Measurements from ENCODE around the gene CSPG4.

CSPG4 gene

DNA sequence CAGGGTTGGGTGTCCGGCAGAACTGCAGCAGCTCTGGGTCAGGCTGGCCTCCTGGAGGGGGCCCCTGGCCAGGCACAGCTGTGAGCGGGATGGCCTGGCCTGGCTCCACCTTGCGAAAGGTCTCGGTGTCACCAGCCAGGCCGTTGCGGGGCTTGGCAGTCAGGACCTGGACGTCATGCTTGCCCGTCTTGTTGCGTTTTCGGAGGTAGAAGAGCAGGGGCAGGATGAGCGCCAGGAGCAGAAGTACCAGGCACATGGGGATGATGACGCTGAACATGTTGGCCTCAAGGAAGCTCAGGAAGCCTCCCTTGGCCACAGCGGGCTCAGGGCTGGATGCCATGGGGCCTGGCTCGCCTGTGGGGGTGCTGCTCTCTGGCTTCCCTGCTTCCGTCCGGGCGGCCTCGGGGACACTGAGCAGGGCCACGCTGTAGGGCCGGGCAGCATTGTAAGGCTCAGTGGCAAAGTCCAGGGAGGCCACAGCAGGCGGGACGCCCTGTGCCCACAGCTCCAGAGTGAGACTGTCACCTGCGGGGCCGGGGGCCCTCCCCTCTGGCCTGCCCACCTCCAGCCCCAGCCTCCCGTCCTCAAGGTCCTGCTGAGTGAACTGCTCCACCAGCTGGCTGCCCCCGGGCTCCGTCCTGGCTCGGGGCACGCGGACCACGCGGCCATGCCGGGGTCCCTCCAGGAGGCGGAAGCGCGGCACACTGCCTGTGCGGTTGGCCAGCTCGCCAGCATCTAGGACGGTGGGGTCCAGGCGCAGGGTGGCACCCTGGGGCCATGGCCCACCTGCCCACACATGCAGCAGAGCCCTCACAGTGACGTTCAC is 36.9 kb downstream of the CSPG4 start:
- TF ChIP-seq, protein P1, sequence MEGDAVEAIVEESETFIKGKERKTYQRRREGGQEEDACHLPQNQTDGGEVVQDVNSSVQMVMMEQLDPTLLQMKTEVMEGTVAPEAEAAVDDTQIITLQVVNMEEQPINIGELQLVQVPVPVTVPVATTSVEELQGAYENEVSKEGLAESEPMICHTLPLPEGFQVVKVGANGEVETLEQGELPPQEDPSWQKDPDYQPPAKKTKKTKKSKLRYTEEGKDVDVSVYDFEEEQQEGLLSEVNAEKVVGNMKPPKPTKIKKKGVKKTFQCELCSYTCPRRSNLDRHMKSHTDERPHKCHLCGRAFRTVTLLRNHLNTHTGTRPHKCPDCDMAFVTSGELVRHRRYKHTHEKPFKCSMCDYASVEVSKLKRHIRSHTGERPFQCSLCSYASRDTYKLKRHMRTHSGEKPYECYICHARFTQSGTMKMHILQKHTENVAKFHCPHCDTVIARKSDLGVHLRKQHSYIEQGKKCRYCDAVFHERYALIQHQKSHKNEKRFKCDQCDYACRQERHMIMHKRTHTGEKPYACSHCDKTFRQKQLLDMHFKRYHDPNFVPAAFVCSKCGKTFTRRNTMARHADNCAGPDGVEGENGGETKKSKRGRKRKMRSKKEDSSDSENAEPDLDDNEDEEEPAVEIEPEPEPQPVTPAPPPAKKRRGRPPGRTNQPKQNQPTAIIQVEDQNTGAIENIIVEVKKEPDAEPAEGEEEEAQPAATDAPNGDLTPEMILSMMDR (IDR thresholded peaks at IDR 0.05; ENCODE audit: insufficient read depth, low read depth, low read length, missing control alignments) = no peak
- H3K4me3 ChIP-seq (ENCODE audit: low read depth, low read length) = no peak overlapping the region
- no peak for DNase-seq (ENCODE audit: low read depth)

DNA sequence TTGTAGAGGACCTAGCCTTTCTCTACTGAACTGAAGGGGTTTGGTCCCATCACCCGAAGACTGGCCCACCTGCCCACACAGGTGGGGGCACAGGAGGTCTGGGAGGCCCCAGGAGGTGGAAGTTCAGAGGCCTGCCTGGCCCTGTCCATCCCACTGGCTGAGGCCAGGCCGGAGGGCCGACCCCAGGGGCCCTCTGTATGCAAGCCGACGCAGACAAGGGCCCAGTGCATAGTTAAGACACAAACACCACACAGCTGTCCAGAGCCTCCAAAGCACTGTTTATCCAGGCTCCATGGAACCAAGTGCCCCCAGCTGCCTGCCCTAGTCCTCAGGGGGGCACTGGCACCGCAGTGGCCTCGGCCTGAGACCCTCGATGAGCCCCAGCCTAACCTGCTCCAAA is 38.3 kb downstream of the CSPG4 start:
- no peak overlapping the region for H3K4me3 ChIP-seq (ENCODE audit: low read depth, low read length)
- DNase-seq (ENCODE audit: low read depth) = no peak
- TF ChIP-seq, protein P1 (IDR thresholded peaks at IDR 0.05; ENCODE audit: insufficient read depth, low read depth, low read length, missing control alignments) = no peak

DNA sequence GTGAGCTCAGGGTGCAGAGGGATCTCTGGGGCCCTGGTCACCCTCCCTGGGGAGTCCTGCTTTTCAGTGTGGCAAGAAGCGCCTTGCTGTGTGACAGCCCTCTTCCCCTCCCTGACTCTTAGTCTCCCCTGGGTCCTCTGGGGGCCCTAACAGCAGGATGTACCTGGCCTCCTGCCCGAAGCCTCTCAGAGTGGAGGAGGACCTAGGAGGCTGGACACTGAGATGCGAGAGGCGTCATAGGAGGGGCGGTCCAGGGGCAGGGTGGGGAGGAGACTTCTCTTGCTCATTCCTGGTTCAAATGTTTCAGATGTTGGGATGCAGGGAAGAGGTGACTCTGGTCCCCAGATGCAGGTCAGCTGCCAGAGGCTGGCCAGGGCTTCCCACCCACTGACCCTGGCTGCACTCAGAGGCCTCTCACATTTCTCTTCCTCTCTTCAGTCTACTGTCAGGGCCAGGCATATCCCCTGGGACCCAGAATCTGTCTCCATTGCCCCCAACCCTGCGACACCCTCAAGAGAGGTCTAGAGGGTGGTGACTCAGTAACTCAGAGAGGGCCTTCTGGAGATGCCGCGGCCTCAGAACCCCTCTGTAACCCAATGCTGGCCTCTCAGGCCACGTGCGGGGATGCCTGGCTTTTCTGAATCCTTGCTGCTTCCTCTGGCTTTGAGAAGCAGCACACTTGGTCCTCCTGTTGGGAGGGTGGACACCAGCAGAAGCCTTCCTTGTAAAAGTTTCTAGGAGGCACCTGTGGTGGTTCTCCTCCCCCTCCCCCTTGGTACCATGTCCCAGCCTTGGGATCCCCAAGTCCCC is 39.0 kb downstream of the CSPG4 start:
- no peak overlapping the region for H3K4me3 ChIP-seq (ENCODE audit: low read depth, low read length)
- TF ChIP-seq, protein P1 (IDR thresholded peaks at IDR 0.05; ENCODE audit: insufficient read depth, low read depth, low read length, missing control alignments) = no peak
- no peak for DNase-seq (ENCODE audit: low read depth)

DNA sequence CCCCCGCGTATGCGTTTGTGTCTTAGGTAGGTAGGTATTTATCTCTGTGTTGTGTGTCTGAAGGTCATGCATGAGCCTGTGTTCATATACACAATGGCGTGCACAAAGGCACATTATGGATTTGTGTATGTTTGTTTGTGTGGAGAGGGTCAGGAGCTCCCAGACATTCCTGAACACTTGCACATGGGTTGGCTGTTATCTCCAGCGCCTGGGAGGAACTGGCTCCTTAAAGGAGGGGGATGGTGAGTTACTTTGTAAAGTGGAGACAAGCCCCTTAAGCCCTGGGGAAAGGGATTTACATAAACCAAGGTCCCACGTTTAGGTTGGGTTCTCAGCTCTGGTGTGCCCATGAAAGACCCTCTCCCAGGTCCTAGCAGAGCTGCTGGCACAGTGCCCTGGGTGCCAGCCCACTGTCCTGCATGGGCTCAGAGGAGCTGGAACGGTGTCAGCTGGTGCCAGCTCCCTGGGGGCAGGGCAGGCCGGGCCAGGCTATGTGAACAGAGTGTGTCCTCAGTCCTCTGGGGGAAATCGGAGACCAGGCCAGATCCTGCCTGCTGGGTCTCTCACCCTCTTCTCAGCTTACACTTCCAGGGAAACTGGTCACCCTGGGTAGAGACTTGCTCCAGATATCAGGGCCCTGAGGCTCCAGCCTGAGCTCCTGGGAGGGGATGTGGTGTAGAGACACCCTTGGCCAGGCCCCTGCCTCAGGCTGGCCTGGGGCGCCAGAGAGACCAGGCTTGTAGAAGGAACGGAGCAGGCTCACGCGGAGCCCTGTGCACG is 39.8 kb downstream of the CSPG4 start:
- H3K4me3 ChIP-seq (ENCODE audit: low read depth, low read length) = no peak overlapping the region
- TF ChIP-seq, protein P1 (IDR thresholded peaks at IDR 0.05; ENCODE audit: insufficient read depth, low read depth, low read length, missing control alignments) = no peak
- DNase-seq (ENCODE audit: low read depth) = no peak

DNA sequence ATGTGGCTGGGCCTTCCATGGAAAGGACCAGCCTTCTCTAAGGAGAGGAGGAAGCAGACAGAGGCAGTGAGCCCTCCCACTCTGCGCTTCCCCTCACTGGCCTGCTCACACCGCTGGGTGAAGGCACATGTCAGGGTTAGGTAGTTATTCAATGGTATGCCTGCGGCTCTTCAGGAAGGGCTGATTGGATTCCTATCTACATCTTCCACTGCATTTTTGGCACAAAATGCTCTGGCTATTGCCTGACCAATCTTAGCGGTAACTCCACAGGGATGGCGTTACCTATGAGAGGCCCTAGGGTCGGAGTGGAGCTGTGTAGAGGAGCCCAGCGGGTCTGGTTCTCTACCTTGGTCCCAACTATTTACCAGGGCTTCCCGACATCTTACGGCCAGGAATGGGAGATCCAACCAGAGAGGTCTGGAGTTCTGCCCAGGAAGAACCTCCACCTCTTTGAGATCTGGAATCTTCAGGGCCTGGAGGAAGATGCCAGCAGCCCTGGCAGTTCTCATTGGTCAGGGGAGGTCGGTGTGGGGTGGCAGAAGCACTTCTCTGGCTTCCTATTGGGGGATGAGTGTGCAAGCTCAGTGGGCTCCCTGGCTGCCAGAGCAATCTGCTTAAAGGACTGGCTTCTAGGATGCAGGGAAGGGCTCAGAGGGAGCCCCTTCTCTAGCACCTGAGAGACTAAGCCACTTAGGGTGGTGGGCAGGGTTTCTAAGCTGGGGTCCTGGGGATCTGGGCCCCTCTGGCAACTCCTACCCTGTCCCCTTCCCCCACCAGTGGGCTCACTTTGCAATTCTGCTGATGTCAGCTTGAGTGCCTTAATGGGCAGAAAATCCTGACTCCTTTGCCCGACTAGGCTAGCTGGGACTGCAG is 40.7 kb downstream of the CSPG4 start:
- H3K4me3 ChIP-seq (ENCODE audit: low read depth, low read length) = no peak overlapping the region
- TF ChIP-seq, protein P1 (IDR thresholded peaks at IDR 0.05; ENCODE audit: insufficient read depth, low read depth, low read length, missing control alignments) = no peak
- no peak for DNase-seq (ENCODE audit: low read depth)

DNA sequence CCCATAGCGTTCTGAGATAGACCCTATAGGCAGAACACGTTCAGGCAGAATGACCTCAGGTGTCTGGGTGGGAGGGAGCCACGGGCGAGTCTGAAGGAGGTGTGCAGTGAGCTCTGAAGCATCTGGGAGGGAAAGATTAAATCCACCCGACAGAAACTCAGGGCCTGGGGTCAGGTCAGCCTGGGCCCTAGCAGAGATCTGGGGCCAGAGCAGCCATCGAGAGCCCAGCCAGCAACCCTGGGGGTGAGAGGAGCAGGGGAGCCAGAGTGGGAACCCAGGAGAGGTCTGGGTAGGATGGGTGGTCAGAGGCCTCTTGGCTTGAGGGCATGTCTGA is 42.8 kb downstream of the CSPG4 start:
- H3K4me3 ChIP-seq (ENCODE audit: low read depth, low read length) = no peak overlapping the region
- no peak for DNase-seq (ENCODE audit: low read depth)
- TF ChIP-seq, protein P1 (IDR thresholded peaks at IDR 0.05; ENCODE audit: insufficient read depth, low read depth, low read length, missing control alignments) = no peak
